Measurements from ENCODE around the gene ZG16.
A peak's percentile ranks its signal among the peaks of the same experiment; 100 is the strongest.
"Not testable (repeated sequence)": the region's sequence is repeated elsewhere in the genome, so short reads cannot be mapped to it uniquely, and the experiment has no call there.

Gene ZG16, protein sequence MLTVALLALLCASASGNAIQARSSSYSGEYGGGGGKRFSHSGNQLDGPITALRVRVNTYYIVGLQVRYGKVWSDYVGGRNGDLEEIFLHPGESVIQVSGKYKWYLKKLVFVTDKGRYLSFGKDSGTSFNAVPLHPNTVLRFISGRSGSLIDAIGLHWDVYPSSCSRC

DNA sequence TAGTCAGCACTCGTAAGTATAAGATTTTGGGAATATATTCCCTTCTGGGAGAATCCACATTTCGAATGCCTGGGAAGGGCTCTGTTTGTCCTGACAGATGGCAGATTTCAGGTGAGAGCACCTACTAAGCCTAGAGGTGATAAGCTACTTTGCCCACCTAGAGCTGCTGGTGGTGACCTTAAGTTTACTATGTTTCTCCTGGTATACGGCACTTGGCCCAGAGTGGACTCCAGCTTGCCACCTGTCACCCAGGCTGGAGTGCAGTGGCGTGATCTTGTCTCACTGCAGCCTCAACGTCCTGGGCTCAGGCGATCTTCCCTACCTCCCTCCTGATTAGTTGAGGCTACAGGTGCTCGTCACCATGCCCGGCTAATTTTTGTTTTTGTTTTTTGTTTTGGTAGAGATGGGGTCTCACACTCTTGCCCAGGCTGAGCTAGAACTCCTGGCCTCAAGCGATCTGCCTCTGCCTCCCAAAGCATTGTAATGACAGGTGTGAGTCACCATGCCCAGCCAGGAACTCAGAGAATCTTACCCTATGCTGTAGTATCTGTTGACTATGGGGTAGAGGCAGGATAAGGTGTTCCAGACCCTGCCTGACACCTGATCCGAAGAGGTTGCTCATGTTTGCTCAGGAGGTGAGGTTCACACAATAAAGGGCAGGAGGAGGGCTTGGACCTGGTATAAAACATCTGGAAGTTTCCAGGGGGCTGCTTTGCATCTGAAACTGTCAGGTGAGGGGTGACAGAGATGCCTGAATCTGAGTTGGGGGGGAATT, at the start of gene ZG16:
Gene ZG16 (plus strand): TSS at position 681 of the 775 bp plus-strand sequence. CDS start 1,011 bp downstream, outside the sequence.
- no peak for DNase-seq

DNA sequence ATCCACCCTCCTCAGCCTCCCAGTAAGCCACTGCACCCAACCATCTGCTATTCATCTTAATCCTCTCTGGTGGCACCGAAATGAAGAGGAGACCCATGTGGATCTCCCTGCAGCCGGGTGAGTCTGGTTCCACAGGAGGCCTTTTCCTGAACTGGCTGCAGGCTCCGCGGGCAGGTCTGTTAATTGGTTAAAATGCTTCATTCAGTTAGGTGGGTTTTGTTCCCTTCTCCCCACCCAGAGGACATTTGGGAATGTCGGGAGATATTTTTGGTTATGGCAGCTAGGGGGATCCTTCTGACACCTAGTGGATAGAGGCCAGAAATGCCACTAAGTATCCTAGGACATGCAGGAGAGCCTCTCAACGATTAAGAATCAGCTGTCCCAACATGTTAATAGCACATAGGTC, 48.9 kb upstream of the ZG16 start:
- peak; percentile 22 to 77 for DNase-seq

DNA sequence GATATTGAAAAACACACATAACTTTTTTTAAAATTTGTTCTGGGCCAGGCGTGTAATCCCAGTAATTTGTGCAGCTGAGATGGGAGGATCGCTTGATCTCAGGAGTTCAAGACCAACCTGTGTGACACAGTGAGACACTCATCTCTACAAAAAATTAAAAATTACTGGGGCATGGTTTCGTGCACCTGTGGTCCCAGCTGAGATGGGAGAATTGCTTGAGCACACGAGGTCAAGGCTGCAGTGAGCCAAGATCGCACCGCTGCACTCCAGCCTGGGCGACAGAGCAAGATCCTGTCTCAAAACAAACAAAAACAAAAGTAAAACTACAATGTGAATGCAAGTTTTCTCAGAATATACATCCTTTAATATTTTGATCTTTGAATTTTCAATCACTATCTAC, 47.4 kb upstream of the ZG16 start:
- DNase-seq = no peak

DNA sequence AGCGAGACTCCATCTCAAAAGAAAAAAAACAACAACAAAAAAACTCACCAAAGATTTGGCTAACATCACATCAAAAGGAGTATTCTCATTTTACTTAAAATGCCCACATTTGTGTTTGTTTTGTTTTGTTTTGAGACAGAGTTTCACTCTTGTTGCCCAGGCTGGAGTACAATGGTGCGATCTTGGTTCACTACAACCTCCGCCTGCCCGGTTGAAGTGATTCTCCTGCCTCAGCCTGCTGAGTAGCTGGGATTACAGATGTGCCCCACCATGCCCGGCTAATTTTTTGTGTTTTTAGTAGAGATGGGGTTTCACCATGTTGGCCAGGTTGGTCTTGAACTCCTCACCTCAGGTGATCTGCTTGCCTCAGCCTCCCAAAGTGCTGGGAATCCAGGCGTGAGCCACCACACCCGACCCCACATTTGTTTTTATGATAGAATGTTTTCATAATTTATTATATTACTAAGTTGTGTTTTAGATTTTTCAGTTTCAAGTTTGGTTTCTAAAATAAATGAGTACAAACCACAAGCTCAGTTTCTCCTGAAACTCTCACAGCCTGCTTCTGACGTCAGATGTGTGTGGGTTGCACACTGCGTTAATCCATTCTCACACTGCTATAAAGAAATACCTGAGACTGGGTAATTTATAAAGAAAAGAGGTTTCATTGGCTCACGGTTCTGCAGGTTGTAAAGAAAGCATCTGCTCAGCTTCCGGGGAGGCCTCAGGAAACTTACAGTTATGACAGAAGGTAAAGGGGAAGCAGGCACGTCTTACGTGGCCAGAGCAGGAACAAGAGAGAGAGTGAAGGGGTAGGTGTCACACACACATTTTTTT, 46.1 kb upstream of the ZG16 start:
- not testable (repeated sequence) for DNase-seq

DNA sequence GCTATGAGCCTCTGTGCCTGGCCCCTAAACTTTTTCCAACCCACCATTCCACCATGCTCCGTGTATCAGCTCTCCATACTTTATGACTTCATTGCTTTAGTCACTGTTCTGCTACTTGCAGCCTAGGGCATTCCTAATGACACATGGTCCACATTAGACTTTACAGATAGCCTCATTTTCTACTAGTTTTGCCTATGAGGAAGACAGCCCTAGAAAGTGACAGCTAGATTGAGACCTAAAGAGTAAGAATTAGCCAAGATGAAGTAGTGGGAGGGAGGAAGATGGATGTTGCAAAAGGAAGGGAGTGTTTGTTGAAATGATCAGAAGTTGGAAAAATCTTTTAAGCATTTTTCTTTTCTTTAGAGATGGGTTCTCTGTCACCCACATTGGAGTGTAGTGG, 43.3 kb upstream of the ZG16 start:
- DNase-seq = no peak

DNA sequence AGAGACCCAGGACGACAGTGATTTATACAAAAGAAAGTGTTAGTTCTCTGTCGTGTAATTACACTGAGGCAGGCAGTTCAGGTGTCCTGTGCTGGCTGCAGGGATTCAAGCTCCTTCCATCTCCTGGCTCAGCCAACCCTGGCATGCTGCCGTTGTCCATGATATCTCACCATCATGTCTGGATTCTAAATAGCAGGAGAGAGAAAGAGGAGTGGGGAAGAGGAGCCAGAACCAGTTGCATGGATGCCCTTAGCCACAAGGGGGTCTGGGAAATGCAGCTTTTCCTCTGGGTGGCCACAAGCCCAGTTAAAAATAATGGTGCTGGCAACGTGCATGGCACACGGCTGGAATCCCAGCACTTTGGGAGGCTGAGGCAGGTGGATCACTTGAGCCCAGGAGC, 41.9 kb upstream of the ZG16 start:
- no peak for DNase-seq

DNA sequence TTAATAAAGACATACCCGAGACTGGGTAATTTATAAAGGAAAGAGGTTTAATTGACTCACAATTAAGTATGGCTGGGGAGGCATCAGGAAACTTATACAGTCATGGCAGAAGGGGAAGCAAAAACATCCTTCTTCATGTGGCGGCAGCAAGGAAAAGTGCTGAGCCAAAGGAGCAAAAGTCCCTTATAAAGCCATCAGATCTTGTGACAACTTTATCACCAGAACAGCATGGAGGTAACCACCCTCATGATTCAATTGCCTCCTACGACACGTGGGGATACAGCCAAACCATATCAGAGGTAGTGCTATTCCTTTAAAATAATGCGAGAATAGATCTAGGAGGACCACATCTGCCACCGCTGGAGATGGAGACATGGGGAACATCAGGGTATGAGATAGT, 41.3 kb upstream of the ZG16 start:
- no peak for DNase-seq

DNA sequence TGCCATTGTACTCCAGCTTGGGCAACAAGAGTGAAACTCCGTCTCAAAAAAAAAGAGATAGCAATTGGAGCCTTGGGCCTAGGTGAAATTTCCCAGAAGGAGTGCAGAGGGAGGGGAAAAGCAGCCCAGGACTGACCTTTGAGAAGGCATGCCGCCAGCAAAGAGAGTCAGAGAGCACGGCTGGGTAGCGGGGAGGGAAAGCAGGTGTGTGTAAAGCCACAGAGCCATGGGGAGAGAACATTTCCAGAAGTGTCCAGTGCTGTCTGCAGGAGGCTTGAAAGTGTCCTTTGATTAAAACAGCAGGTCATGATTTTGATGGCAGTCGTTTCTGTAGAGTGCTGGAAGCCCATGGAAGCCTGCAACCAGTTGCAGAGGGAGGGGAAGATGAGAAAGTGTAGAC, 40.3 kb upstream of the ZG16 start:
- DNase-seq = no peak

DNA sequence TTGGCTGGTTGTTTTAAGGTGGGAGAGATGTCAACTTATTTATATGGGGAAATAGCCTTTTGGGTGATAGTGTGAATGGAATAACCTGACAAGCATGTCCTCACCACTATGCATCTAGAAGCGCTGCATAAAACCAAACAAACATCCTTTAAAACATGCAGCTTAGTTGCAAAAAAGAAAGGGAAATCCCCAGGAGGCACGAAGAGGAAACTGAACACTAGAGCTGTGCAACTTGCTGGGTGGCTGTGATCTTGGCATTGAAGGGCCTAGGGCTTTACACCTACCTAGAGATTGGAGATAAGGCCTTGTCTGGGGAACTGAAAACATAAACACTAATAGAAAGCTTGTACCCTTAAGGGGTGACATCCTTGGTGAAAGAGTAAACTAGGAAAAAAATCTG, 39.5 kb upstream of the ZG16 start:
- no peak for DNase-seq

DNA sequence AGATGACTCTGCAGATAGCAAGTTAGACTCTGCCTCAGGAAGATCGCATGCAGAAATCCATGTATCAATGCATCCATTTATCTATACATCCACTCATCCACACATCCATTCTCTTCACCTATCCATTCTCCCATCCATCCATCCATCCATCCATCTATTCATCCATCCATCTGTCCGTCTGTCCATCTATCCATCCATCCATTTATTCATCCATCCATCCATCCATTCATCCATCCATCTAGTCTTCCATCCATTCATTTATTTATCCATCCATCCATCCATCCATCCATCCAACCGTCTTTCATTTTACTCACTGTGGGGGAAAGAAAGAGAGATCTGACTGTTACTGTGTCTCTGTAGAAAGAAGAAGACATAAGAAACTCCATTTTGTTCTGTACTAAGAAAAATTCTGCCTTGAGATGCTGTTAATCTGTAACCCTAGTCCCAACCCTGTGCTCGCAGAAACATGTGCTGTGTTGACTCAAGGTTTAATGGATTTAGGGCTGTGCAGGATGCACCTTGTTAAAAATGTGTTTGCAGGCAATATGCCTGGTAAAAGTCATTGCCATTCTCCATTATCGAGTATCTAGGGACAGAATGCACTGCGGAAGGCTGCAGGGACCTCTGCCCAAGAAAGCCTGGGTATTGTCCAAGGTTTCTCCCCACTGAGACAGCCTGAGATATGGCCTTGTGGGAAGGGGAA, 38.0 kb upstream of the ZG16 start:
- not testable (repeated sequence) for DNase-seq

DNA sequence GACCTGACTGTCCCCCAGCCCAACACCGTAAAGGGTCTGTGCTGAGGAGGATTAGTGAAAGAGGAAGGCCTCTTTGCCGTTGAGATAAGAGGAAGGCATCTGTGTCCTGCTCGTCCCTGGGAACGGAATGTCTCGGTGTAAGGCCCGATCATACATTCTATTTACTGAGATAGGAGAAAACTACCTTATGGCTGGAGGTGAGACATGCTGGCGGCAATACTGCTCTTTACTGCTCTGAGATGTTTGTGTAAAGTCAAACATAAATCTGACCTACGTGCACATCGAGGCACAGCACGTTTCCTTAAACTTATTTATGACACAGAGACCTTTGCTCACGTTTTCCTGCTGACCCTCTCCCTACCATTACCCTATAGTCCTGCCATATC, 37.4 kb upstream of the ZG16 start:
- not testable (repeated sequence) for DNase-seq

DNA sequence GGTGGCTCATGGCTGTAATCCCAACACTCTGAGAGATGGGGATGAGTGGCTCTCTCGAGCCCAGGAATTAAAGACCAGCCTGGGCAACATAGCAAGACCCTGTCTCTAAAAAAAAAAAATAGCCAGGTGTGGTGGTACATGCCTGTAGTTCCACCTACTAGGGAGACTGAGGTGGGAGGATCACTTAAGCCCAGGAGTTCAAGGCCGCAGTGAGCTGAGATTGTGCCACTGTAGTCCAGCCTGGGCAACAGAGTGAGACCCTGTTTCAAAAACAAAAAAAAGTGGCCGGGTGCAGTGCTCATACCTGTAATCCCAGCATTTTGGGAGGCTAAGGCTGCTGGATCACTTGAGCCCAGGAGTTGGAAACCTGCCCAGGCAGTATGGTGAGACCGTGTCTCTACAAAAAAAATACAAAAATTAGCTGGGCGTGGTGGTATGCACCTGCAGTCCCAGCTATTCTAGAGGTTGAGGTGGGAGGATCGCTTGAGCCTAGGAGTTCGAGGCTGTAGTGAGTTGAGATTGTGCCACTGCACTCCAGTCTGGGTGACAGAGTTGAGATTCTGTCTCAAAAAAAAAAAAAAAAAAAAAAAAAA, 35.3 kb upstream of the ZG16 start:
- DNase-seq = no peak

DNA sequence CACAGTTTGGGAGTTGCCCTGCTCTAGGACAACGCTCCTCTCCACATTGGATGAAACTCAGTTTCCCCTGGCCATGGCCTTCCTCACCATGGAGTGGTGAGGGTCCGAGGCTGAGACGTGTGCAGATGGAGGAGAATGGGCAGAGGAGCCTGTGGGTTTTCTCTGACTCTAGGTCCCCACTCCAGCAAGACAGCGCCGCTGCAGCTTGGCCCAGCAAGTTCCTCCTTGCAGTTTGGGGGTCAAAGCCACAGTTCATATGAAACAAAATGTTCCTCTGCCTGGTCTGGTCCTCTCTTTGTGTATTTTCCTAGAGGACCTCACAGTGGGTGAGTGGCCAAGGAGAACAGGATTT, 34.6 kb upstream of the ZG16 start:
- DNase-seq = no peak

DNA sequence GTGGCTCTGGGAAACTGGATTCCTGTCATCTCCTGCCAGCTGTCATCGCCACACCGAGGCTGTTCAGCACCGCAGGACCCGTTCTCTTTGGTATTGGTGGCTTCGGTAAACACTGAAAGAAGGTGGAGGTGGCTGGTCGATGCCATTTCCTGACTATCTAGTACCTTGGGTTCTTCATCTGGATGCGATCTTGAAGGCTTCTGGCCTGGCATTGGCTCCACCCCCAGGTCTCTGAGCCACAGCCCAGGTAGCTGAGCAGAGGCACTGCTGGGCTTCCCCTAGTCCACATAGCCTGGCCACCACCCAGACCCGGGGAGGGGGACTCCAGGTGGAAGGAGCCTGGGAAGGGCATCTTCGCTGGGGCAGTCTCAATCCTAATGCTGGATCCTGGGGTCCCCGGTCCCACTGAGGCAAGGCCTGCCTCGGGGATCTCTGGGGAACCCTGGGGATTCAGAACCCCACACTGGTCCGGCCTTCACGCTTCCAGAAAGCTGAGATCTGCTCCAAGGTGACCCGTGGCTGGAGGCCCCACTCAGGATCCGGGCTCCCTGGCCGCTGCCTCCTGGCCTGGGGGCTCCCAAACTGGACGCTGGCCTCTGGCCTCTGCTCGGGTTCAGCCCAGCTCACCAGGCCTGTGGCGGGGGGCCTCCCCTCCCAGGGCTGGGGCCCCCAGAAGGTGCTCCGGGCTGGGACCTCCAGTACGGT, 34.1 kb upstream of the ZG16 start:
- DNase-seq = no peak

DNA sequence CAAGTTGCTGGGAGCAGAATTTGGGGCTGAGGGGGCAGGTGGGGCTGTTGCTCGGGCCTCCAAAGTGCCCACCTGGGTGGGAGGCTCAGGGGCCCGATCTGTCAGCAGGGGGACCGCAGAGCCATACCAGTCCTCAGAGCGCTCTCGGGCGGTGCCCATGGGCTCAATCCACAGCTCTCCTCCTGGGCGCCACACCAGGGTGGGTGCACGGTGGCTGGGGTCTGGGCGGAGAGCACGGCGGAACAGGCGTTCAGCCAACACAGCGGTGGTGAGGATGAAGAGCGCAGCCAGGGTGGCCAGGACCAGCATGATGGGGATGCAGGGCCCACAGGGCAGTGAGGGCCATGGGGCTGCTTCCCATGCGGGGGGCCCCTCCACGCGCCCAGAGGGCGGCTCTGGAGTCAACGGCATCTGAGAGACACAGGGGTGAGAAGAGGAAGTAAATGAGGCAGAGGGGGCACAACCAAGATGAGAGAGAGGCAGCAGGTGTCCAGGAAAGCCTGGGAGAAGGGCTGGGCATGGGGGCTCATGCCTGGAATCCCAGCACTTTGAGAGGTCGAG, 33.4 kb upstream of the ZG16 start:
- DNase-seq = no peak

DNA sequence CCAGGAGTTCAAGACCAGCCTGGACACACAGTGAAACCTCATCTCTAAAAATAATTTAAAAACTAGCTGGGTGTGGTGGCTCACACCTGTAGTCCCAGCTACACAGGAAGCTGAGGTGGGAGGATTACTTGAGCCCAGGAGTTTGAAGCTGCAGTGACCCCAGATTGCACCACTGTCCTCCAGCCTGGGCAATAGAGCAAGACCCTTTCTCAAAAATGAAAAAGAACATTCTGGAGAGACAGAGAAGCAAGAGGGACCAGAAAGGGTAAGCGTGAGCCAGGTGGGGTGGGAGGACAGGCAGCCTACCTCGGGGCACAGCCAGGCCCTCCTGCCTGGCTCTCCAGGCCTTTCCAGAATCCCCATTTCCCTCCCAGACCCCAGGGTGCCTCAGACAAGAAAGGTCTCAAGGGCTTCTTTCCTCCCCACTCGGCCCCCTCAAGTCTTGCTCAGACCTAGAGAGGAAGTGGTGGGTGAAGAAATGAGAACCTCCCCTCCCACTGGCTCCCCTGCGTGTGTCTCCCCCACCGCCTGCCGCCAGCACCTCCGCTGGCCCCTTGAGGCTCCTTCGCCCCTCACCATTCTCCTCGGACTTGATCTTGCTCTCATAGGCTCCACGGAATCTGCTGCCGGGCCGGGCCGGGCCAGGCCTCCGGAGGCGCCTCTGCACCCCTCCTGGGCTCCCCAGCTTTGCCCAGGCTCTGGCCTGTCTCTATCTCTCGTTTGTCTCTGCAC, 32.8 kb upstream of the ZG16 start:
- DNase-seq = no peak

DNA sequence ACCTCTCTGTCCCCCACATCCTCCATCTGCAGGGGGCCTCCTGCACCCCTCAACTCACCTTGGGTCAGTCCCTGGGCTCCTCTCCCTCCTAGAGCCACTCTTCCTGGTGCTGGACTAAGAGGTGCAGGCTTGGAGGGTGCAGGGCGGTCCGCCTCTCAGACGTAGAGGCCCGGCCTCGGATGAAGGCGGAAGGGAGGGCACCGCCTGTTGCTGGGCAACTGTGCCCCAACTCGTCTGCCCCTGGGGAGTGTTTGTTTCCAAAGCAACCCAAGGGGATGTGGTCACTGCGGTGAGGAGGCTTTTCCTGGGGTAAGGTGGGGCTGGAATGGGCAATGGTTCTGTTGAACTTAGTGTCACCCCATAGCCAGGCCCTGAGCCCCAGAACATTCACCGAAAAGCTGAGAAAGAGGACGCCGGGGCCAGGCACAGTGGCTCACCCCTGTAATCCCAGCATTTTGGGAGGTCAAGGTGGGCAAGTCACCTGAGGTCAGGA, 32.2 kb upstream of the ZG16 start, which contains the start of gene C16orf54:
Gene C16orf54 (minus strand): TSS at position 138 of the 493 bp plus-strand sequence. CDS start 1,039 bp downstream, outside the sequence.
- DNase-seq = no peak

DNA sequence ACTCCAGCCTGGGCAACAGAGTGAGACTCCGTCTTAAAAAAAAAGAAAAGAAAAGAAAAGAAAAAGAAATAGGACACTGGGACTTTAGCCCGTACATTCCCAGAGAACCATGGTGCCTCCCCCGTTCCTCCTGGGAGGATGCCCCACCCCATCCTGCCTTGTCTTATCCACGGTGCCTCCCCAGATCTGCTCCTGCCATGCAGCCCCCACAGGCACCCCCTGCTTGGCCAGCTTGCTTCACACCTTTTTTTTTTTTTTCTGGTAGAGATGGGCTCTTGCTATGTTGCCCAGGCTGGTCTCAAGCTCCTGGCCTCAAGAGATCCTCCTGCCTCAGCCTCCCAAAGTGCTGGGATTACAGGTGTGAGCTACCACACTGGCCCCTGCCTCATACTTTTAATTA, 31.5 kb upstream of the ZG16 start:
- not testable (repeated sequence) for DNase-seq

DNA sequence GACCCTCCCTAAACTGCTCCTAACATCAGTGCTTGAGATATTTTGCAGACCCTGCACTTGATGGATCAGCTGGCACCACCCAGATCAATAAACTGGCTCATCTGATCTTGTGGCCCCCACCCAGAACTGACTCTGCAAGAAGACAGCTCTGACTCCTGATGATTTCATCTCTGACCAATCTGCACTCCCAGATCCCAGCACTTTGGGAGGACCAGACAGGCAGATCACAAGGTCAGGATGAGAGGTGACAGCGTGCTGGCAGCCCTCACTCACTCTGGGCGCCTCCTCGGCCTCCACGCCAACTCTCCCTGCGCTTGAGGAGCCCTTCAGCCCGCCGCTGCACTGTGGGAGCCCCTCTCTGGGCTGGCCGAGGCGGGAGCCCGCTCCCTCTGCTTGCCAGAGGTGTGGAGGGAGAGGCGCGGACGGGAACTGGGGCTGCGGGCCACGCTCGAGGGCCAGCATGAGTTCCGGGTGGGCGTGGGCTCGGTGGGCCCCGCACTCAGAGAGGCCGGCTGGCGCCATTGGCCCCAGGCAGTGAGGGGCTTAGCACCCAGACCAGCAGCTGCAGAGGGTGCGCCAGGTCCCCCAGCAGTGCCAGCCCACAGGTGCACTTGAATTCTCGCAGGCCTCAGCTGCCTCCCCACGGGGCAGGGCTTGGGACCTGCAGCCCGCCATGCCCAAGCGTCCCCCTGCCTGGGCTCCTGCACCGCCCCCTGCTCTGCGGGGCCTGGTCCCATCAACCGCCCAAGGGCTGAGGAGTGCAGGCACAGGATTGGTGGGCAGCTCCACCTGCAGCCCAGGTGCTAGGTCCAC, 29.9 kb upstream of the ZG16 start:
- DNase-seq = no peak

DNA sequence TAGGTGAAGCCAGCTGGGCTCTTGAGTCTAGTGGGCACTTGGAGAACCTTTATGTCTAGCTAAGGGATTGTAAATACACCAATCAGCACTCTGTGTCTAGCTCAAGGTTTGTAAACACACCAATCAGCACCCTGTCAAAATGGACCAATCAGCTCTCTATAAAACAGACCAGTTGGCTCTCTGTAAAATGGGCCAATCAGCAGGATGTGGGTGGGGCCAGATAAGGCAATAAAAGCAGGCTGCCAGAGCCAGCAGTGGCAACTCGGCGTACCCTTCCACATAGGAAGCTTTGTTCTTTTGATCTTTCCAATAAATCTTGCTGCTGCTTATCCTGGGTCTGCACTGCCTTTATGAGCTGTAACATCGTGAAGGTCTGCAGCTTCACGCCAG, 29.3 kb upstream of the ZG16 start:
- DNase-seq = not testable (repeated sequence)

All from SW 1271 (cell line).